ENCODE measurements around the gene PSME4. TPM values are rescaled to one million over a fixed set of nuclear protein-coding genes. Genes with fewer than 3 reads are reported as not detected.
"Not testable (repeated sequence)": the region's sequence is repeated elsewhere in the genome, so short reads cannot be mapped to it uniquely, and the experiment has no call there.

PSME4 gene
- total RNA-seq, 1 experiment from 2014 or later = 87.4 TPM

DNA sequence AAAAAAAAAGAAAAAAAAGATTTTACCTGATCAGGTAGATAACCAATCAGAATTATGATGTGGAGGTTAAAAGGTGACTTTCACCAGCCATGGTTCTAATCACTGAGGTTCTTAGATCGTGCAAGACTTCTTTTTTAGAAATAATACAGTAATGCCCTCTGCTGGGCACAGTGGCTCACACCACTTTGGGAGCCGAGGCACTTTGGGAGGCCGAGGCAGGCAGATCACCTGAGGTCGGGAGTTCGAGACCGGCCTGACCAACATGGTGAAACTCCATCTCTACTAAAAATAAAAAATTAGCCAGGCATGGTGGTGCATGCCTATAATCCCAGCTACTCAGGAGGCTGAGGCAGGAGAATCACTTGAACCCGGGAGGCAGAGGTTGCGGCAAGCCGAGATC is 147.2 kb downstream of the PSME4 start:
- H3K9me3 Mint-ChIP-seq; H2BK15ac ChIP-seq (ENCODE audit: low read depth, low read length); H3K27me3 ChIP-seq (ENCODE audit: insufficient read depth, low read length); H4K20me1 ChIP-seq (ENCODE audit: control insufficient read depth, insufficient read depth, insufficient read length); H3K4ac ChIP-seq (ENCODE audit: low read depth, low read length); H2BK20ac ChIP-seq (ENCODE audit: low read depth, low read length, poor library complexity, severe bottlenecking); H3K27ac Mint-ChIP-seq; H3K79me2 ChIP-seq (ENCODE audit: insufficient read depth, low read length); H2BK120ac ChIP-seq (ENCODE audit: low read depth, low read length, poor library complexity, severe bottlenecking); H2AFZ ChIP-seq (ENCODE audit: low read length); H3K4me3 Mint-ChIP-seq; H3K23ac ChIP-seq (ENCODE audit: insufficient read length, low read depth, low read length); H4K8ac ChIP-seq (replicated peaks; ENCODE audit: insufficient read length, low read depth, low read length); H3K27ac ChIP-seq (ENCODE audit: insufficient read length, low read depth, low read length); H3K79me1 ChIP-seq (ENCODE audit: insufficient read depth, low read depth, low read length, poor library complexity, severe bottlenecking); H2BK5ac ChIP-seq (ENCODE audit: insufficient read length, low read length); H3K14ac ChIP-seq (ENCODE audit: insufficient read depth, low read length); H2BK12ac ChIP-seq (ENCODE audit: insufficient read length, low read depth, low read length); H3K4me2 ChIP-seq (ENCODE audit: insufficient read depth, insufficient read length, low read length); H3K23me2 ChIP-seq (ENCODE audit: insufficient read length, low read depth, low read length, poor library complexity, severe bottlenecking); H3K9me3 ChIP-seq (ENCODE audit: control insufficient read depth, low read depth, low read length); H4K91ac ChIP-seq (ENCODE audit: insufficient read length, low read depth, low read length); H3K56ac ChIP-seq (ENCODE audit: insufficient read length, low read depth, low read length); H3K27me3 Mint-ChIP-seq (ENCODE audit: low read depth); H3K36me3 Mint-ChIP-seq (ENCODE audit: insufficient read depth in 1 of 3, low read depth in 3 of 3); H4K5ac ChIP-seq (ENCODE audit: insufficient read length, low read depth, low read length); DNase-seq; H3K9ac ChIP-seq (ENCODE audit: extremely low read depth, insufficient read length, low read length); H3K18ac ChIP-seq (ENCODE audit: insufficient read length, low read depth, low read length); H2AK5ac ChIP-seq (ENCODE audit: insufficient read length, low read length); H3T11ph ChIP-seq (ENCODE audit: low read length): not testable (repeated sequence)
- WGBS (ENCODE audit: extremely low coverage, insufficient read length, low lambda C conversion rate) = no CpG with 5 or more reads among the region's 9 CpGs
- TF ChIP-seq, protein P1, sequence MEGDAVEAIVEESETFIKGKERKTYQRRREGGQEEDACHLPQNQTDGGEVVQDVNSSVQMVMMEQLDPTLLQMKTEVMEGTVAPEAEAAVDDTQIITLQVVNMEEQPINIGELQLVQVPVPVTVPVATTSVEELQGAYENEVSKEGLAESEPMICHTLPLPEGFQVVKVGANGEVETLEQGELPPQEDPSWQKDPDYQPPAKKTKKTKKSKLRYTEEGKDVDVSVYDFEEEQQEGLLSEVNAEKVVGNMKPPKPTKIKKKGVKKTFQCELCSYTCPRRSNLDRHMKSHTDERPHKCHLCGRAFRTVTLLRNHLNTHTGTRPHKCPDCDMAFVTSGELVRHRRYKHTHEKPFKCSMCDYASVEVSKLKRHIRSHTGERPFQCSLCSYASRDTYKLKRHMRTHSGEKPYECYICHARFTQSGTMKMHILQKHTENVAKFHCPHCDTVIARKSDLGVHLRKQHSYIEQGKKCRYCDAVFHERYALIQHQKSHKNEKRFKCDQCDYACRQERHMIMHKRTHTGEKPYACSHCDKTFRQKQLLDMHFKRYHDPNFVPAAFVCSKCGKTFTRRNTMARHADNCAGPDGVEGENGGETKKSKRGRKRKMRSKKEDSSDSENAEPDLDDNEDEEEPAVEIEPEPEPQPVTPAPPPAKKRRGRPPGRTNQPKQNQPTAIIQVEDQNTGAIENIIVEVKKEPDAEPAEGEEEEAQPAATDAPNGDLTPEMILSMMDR (conservative IDR thresholded peaks at IDR 0.05) = peak; percentile 57
- peaks cover 10% of the 10 kb centered on the region; the same call in 1 of the 2 replicates for H3K4me1 ChIP-seq (ENCODE audit: insufficient read depth, low read length)
- H3K4me1 Mint-ChIP-seq = peaks cover 24 to 32% of the 10 kb centered on the region in 2 experiments
